ENCODE data around the gene ZNF609. TPM values are rescaled to one million over a fixed set of nuclear protein-coding genes. Genes with fewer than 3 reads are reported as not detected.

The ZNF609 gene
- total and polyA plus RNA-seq, 2 of the 13 experiments (the other 11 are each of a cell fraction or from before 2014, with no cell fraction given): 8.9 to 9.9 TPM

DNA sequence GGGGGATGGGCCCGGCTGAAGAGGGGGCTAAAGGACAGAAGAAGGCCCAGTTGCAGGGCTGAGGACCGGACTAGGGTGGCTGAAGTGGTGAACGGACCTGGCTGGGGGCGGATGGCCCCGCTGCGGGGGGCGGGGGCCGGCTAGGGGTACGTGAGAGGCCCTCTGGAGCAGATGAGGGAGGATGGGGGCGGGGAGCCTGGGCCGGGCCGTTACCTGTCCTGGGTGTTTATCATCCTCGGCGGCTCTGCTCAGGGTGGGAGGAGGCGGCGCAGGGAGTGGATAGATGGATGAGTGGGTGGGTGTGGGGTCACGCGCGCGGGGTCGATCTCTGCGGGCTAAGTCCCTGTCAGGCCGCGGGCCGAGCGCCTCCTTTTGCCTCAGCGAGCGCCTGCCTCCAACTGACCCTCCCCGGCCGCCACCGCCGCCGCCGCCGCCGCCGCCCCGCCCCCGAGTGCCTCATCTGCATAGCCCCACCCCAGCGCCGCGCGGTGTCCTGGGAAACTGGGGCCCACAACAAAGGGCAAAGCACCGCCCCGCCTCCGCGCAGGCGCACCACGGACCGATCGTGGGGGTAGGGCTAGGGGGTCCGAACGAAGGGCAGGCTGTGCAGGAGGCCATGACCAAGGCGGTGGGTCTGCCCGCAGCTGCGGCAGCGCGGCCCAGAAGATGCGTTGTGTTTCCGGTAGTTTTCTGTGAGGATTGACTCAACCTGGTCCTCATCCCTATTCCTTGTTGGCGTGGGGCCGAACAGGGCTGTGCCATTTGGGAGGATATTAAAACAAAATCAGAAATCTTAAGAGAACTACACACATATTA lies 242.6 kb downstream of the ZNF609 start (continued):
- no peak for TF ChIP-seq SP140L (CRISPR knock-in tag; IDR thresholded peaks at IDR 0.05; ENCODE audit: borderline replicate concordance)
- TF ChIP-seq NFYB (CRISPR knock-in tag; IDR thresholded peaks at IDR 0.05): no peak
- peak; percentile 58; the same call in 1 of the 2 replicates for TF ChIP-seq KMT2A (CRISPR knock-in tag; IDR thresholded peaks at IDR 0.05)
- 0 out of 2 replicates have a peak, but pooled peaks have one; percentile 16 for TF ChIP-seq ZNF431 (CRISPR knock-in tag; IDR thresholded peaks at IDR 0.05; ENCODE audit: borderline replicate concordance, low read depth)
- TF ChIP-seq ZNF143 (CRISPR knock-in tag; IDR thresholded peaks at IDR 0.05): peak; percentile 87
- TF ChIP-seq SNAPC4 (CRISPR knock-in tag; IDR thresholded peaks at IDR 0.05): peak; percentile 99
- TF ChIP-seq SRY (CRISPR knock-in tag; IDR thresholded peaks at IDR 0.05): 0 out of 2 replicates have a peak, but pooled peaks have one; percentile 16
- 0 out of 2 replicates have a peak, but pooled peaks have one; percentile 70 for TF ChIP-seq ZNF598 (CRISPR knock-in tag; IDR thresholded peaks at IDR 0.05; ENCODE audit: borderline replicate concordance)
- 0 out of 2 replicates have a peak, but pooled peaks have one; percentile 25 for TF ChIP-seq ZNF503 (CRISPR knock-in tag; IDR thresholded peaks at IDR 0.05)
- no peak for TF ChIP-seq LRRFIP1 (CRISPR knock-in tag; conservative IDR thresholded peaks at IDR 0.05)
- TF ChIP-seq E2F2 (CRISPR knock-in tag; IDR thresholded peaks at IDR 0.05; ENCODE audit: borderline replicate concordance): no peak
- no peak for TF ChIP-seq GPN1 (CRISPR knock-in tag; IDR thresholded peaks at IDR 0.05; ENCODE audit: borderline replicate concordance)
- TF ChIP-seq PHF8 (CRISPR knock-in tag; IDR thresholded peaks at IDR 0.05): peak; percentile 84
- TF ChIP-seq ZNF234 (CRISPR knock-in tag; conservative IDR thresholded peaks at IDR 0.05): no peak
